ENCODE data around the gene IL34. TPM values are rescaled to one million over a fixed set of nuclear protein-coding genes. Genes with fewer than 3 reads are reported as not detected.

The IL34 gene
- total RNA-seq, 4 donors from 2014 or later, result 96.9 to 158 (median 129) TPM

GRCh38 chr16:70678898-70679670 lies 32.7 kb downstream of the IL34 start:
- no peak for TF ChIP-seq CTCF (IDR thresholded peaks at IDR 0.05)
- DNase-seq (ENCODE audit: low spot score in 2 of 2), result no peak
- 87 to 88% methylated on average over 27 to 29 of the region's 31 CpGs for WGBS, 2 donors
- no peak overlapping the region for H3K4me3 ChIP-seq (ENCODE audit: low read depth, poor library complexity, severe bottlenecking)
- intact Hi-C loops (cut with DNase I; ENCODE audit: low total_unique reads), result no loop called here

- no peak for DNase-seq (ENCODE audit: low spot score in 2 of 2)
- 73 to 86% methylated on average over 51 to 52 of the region's 80 CpGs for WGBS, 2 donors
- no peak overlapping the region for H3K4me3 ChIP-seq (ENCODE audit: low read depth, poor library complexity, severe bottlenecking)
- intact Hi-C loops (cut with DNase I; ENCODE audit: low total_unique reads), result loop anchor here (5.0 kb wide), 1 partner anchor 82 kb away; no protein-coding TSS in a partner anchor
- TF ChIP-seq CTCF (IDR thresholded peaks at IDR 0.05) (no peak), POLR2A (IDR thresholded peaks at IDR 0.05) (no peak)
Observed at GRCh38 chr16:70679671-70680494, 33.5 kb downstream of the IL34 start.

- intact Hi-C loops (cut with DNase I; ENCODE audit: low total_unique reads), result loop anchor here (5.0 kb wide), 1 partner anchor 82 kb away; no protein-coding TSS in a partner anchor
- no peak for TF ChIP-seq POLR2A (IDR thresholded peaks at IDR 0.05)
- TF ChIP-seq CTCF (IDR thresholded peaks at IDR 0.05), result no peak
- DNase-seq (ENCODE audit: low spot score in 2 of 2), result no peak
- 62 to 67% methylated on average over 14 to 18 of the region's 18 CpGs for WGBS, 2 donors
- no peak overlapping the region for H3K4me3 ChIP-seq (ENCODE audit: low read depth, poor library complexity, severe bottlenecking)
Observed at GRCh38 chr16:70680495-70681381, 34.4 kb downstream of the IL34 start.

GRCh38 chr16:70681382-70682238 lies 35.3 kb downstream of the IL34 start:
- no peak for TF ChIP-seq CTCF (IDR thresholded peaks at IDR 0.05)
- TF ChIP-seq POLR2A (IDR thresholded peaks at IDR 0.05), result no peak
- whole genome bisulfite sequencing, 2 donors, result 47 to 60% methylated on average over 9 of the region's 13 CpGs
- no peak overlapping the region for H3K4me3 ChIP-seq (ENCODE audit: low read depth, poor library complexity, severe bottlenecking)
- intact Hi-C loops (cut with DNase I; ENCODE audit: low total_unique reads), result loop anchor here (5.0 kb wide), 1 partner anchor 81 kb away; no protein-coding TSS in a partner anchor
- DNase-seq (ENCODE audit: low spot score in 2 of 2), result no peak
